Stimulated activated CD4-positive, alpha-beta T cell treated with anti-CD3 and anti-CD28 coated beads, Interleukin-4, amount 100 ng/mL, for 4 hours (primary cell): ENCODE measurements around the gene CFAP54.

Experiments used
- DNase-seq, 2 experiments: peaks; one replicate each; pipeline ENCODE4 v3.0.0-alpha.2; 2020

CFAP54 gene

DNA sequence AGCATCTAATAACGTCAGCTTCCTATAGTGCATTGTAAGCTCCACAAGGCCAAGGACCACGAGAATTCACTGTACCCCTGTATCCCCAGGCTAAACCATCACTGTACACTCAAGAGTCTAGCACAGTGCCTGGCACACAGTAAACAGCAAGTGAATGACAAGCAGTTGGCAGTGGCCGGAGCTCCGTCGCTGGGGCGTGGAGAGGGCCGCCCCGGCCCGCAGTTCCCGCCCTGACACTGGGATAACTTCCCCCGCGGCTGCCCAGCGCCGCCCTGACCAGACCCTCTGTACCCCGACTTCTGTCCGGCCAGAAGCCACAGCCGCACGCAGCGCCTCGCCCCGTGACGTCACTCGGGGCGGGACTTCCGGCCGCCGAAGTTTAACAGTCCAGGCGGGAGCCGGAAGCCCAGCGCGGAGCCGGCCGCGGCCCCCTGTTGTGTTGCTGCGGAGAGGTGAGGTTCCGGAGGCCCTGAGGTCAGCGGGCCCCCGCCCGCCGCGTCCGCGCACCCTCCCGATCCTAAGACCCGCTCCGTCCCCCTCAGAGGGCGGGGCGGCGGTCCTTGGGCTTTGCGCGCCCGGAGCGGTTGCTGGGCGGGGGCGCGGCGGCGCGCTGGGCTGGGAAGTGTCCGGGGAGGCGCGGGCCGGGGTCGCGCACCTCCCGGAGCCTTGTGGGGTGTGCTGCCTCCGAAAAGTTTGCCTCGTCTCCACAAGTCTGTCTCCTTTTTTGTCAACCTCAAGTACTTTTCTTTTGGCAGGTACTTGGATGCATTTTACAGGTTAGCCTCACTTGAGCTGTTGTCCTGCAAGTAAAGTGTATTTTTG lies 417.7 kb downstream of the CFAP54 start, which contains the start of gene NEDD1:
TSS of gene NEDD1 (plus strand) at position 409 of the 822 bp plus-strand sequence. CDS start 2,503 bp downstream, outside the sequence.
- DNase-seq = peak; percentile 71 to 80

DNA sequence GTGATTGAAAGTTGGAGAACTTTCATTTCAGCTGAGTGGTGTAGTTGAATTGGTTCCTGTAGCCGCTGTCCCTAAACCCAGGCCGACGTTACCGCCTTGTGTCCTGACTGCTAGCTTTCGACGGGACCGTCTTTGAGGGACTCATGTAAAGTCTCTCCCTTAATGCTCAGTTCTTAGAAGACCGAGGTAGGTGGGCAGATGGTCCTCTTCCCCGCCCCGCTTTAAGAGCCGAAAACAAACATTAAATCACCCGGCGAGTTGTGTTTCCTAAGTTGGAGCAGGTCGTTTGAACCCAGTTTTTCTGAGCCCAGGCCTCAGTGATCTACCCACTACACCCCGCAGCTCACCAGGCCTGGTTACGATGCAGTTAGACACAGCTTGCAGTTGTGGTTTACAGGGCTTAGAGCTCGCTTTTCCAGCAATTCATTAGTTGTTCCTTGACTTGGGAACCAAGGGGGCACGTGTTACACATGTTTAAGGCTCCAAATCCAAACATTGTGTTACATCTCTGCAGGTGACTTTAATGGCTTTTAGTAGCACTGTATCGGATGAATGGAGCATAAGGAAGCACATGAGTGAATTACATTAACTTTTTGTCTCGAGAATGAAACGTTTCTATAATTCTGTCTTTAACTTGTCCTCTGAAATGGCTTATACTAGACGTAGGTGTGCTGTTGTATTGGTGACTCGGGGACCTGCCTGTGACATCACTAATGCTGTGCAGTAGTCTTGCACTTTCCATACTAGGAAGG lies 418.5 kb downstream of the CFAP54 start:
- peak; percentile 7 to 50 for DNase-seq

DNA sequence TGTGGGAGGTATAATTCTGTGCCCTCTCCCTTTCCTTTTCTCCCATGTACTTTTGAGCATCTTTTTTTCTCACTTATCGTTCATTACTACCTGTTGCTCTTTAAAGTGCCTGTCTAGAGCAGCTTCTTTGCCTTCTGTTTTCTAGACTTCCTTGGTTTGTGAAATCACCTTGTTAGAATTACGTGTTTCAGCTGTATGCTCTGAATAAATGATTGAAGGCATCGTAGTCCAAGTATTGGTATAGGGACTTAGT lies 419.0 kb downstream of the CFAP54 start:
- DNase-seq = no peak

DNA sequence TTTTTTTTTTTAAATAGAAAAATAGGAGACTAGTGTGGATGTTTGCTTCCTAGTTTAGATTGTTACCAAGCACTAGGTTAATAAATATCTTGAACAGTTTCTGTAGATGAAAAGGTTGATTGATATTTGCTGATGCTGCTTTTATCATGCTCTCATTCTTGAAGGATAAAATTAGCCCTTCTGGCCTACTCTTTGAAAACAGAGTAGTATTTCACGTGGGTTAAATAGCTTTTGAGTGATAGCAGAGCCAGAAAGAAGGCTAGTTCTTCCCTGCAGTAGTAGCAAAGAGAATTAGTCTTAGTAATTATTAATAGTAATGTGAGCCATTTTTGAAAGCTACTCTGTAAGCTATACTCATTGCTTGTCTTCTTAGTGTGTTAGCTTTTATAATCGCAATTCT lies 422.9 kb downstream of the CFAP54 start:
- no peak for DNase-seq

DNA sequence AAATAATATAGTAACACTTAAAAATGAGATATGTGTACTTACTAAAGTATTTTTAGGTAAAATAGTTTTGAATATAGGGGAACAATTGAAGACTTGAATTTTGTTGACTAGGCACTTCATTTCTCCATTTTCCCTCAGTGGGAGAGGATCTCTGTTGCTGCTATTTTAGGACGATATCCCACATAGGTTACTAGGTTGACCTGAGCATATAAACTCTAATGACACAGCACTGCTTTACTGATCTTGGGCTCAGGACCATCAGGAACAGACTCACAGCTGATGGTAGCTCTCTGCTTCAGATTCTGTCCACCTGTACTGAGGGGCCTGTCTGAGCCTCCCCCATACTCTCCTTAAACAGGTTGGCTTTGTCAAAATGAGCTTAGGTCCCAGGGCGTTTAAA lies 423.6 kb downstream of the CFAP54 start:
- DNase-seq = no peak

DNA sequence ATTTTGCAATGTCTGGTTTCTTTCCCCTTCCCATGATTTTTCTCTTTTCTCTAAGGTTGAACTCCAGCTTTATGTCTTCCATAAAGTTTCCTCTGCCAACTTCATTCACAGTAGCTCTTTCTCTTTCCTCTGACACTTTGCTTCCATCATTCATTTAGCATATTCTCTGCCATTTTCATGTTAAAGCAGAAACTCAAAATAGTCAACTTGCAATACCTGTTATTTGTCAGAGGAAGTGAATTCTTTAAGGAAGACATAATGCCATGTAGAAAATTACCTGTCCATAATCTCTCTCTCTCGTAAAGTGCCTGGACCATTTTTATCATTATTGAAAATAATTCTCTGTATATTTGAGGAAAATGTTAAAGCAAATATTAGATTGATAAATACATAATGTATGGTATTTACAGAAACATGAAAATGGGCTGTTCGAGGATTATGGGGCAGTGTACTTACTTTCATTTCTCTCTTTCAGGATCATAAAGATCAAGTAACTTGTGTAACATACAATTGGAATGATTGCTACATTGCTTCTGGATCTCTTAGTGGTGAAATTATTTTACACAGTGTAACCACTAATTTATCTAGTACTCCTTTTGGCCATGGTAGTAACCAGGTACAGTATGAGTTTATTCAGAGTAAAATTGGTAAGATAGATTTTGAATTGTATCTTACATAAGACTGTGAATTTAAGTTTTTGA lies 430.3 kb downstream of the CFAP54 start:
- no peak for DNase-seq
